Measurements from ENCODE around the gene HIVEP3.

GRCh38 chr1:41943717-41944116 is 25.0 kb upstream of the HIVEP3 start:
- TF ChIP-seq EZH2 (IDR thresholded peaks at IDR 0.05; ENCODE audit: low read depth) (no peak), CTCF (conservative IDR thresholded peaks at IDR 0.05) (no peak)
